Prostate gland (tissue), 2 donors: Measurements from ENCODE around the gene SMYD3.

Experiments used
- CTCF ChIP-seq, 4 experiments: fragments of 200-600 bp in 2 of 4; fragments of 450-650 bp in 2 of 4; sonication (generic) in 2 of 4; IDR thresholded peaks; 1 replicate in 3 of 4; 2 replicates in 1 of 4; pipeline ENCODE4 v1.5.1; 2016 to 2019; ENCODE audit warnings: antibody characterized with exemption in 4 of 4, mild to moderate bottlenecking in 2 of 4, moderate library complexity in 2 of 4
- POLR2A ChIP-seq: fragments of 450-650 bp; IDR thresholded peaks from one replicate; pipeline ENCODE4 v1.6.1; 2016; ENCODE audit warnings: antibody characterized with exemption, mild to moderate bottlenecking
- POLR2AphosphoS5 ChIP-seq: sonication (generic); formaldehyde crosslinking; IDR thresholded peaks from one replicate; pipeline ENCODE4 v1.6.1; 2017; ENCODE audit warnings: antibody characterized with exemption

GRCh38 chr1:245858722-245859492 lies 648.2 kb downstream of the SMYD3 start:
- no peak for TF ChIP-seq POLR2AphosphoS5
- no peak for TF ChIP-seq CTCF (IDR thresholded peaks at IDR 0.05)
- TF ChIP-seq POLR2A: no peak
